ENCODE data around the gene PIN1. TPM values are rescaled to one million over a fixed set of nuclear protein-coding genes. Genes with fewer than 3 reads are reported as not detected.

The PIN1 gene
- total RNA-seq: 37.7 and 76.9 TPM in 2 replicates

GRCh38 chr19:9834726-9835506, at the start of gene PIN1:
PIN1 (plus strand) TSS chr19:9835318; CDS start chr19:9835345, 27 bp downstream.

GRCh38 chr19:9818734-9819595, 16.2 kb upstream of the PIN1 start, which contains the start of gene FBXL12:
FBXL12 (minus strand) TSS chr19:9819079; CDS start chr19:9818813, 266 bp downstream.

GRCh38 chr19:9827289-9828238, 7.6 kb upstream of the PIN1 start, which contains the start of gene UBL5:
UBL5 (plus strand) TSS chr19:9827918; CDS start chr19:9828338, 420 bp downstream.

Small RNA genes lying within 50 kb of the gene (small RNA-seq; reads per million reads assigned to genes)
- 0.83 reads per million, percentile 49 among the genes with 10 or more reads in this experiment for gene RF00156

Other genes starting within 250 kb of the PIN1 start
- gene ZNF561, start 214.1 kb upstream of the PIN1 start, total RNA-seq: 29.8 and 47.5 TPM in 2 replicates
- gene ZNF562, start 160.2 kb upstream of the PIN1 start, total RNA-seq: 11.4 and 34.3 TPM in 2 replicates
- 10.6 and 18.5 TPM in 2 replicates for gene ZNF846, start 66.6 kb upstream of the PIN1 start, total RNA-seq
- 33.9 and 37.7 TPM in 2 replicates for gene FBXL12, start 16.2 kb upstream of the PIN1 start, total RNA-seq
- 197 and 263 TPM in 2 replicates for gene UBL5, start 7.4 kb upstream of the PIN1 start, total RNA-seq
- not detected in 2 replicates for gene OLFM2, start 101.2 kb downstream of the PIN1 start, total RNA-seq
- gene COL5A3, start 175.2 kb downstream of the PIN1 start, total RNA-seq: 0.11 TPM in 1 of 2 replicates, not detected in the other
- not detected in 2 replicates for gene RDH8, start 178.2 kb downstream of the PIN1 start, total RNA-seq

Measured in placental epithelial cell (primary cell).